Smooth muscle cell (in vitro differentiated cells): ENCODE data around the gene EMILIN3. TPM values are rescaled to one million over a fixed set of nuclear protein-coding genes. Genes with fewer than 3 reads are reported as not detected.

Source experiments
- DNase-seq: peaks from one replicate; lab custom pipeline; 2025; ENCODE audit not compliant: unreplicated experiment; lab: John Stamatoyannopoulos, UW
- H2AFZ ChIP-seq: fragments of 200-600 bp; sonication (generic); 2 replicates; pipeline ENCODE4 v1.6.0; 2016; ENCODE audit warnings: antibody characterized with exemption, low read depth, mild to moderate bottlenecking
- H3F3A ChIP-seq: fragments of 200-600 bp; sonication (generic); 2 replicates; pipeline ENCODE4 v1.6.0; 2017; ENCODE audit warnings: antibody characterized with exemption, low read depth
- H3K27ac ChIP-seq: fragments of 200-600 bp; sonication (generic); 2 replicates; pipeline ENCODE4 v1.5.1; 2016; ENCODE audit warnings: low read depth, mild to moderate bottlenecking
- H3K27me3 ChIP-seq: fragments of 200-600 bp; sonication (generic); 2 replicates; pipeline ENCODE4 v1.6.1; 2016; ENCODE audit warnings: low read depth, mild to moderate bottlenecking
- H3K36me3 ChIP-seq: fragments of 200-600 bp; sonication (generic); 2 replicates; pipeline ENCODE4 v1.5.1; 2016; ENCODE audit warnings: low read depth
- H3K4me1 ChIP-seq: fragments of 200-600 bp; sonication (generic); 2 replicates; pipeline ENCODE4 v1.5.1; 2016; ENCODE audit warnings: low read depth
- H3K4me2 ChIP-seq: fragments of 200-600 bp; sonication (generic); 2 replicates; pipeline ENCODE4 v1.6.0; 2016; ENCODE audit warnings: mild to moderate bottlenecking
- H3K4me3 ChIP-seq: fragments of 200-600 bp; sonication (generic); 2 replicates; pipeline ENCODE4 v1.5.1; 2016; ENCODE audit warnings: mild to moderate bottlenecking
- H3K79me2 ChIP-seq: fragments of 200-600 bp; sonication (generic); 2 replicates; pipeline ENCODE4 v1.6.0; 2016; ENCODE audit warnings: low read depth, mild to moderate bottlenecking
- H3K9ac ChIP-seq: fragments of 200-600 bp; sonication (generic); 2 replicates; pipeline ENCODE4 v1.6.0; 2016; ENCODE audit warnings: low read depth
- H3K9me3 ChIP-seq: fragments of 200-600 bp; sonication (generic); replicated peaks from 2 replicates; pipeline ENCODE4 v1.5.1; 2016; ENCODE audit warnings: low read depth
- H4K20me1 ChIP-seq: fragments of 200-600 bp; sonication (generic); 2 replicates; pipeline ENCODE4 v1.6.0; 2016; ENCODE audit warnings: low read depth
- WGBS: methylation state at CpG from one replicate; pipeline ENCODE4 v1.1.7; 2016; ENCODE audit warnings: low lambda C conversion rate; 5-methylcytosine and 5-hydroxymethylcytosine counted together
- polyA plus RNA-seq: library from polyadenylated mRNA; unstranded; fragments of >200 nt; fragmentation: Nextera tagmentation; extraction: Ambion mirVana; gene quantifications from 2 replicates; pipeline ENCODE4 v1.2.1, GENCODE V29; 2016
- total RNA-seq: library from RNA; depleted of rRNA; stranded (reverse); fragments of >200 nt; gene quantifications from 2 replicates; pipeline ENCODE4 v1.2.3, GENCODE V29; 2014
- TF ChIP-seq, protein P1 (sequence below): fragments of 200-600 bp; sonication (generic); IDR thresholded peaks from 2 replicates; pipeline ENCODE4 v1.5.1; 2017; ENCODE audit warnings: borderline replicate concordance, mild to moderate bottlenecking, antibody characterized with exemption; ENCODE audit not compliant: insufficient read depth, poor library complexity, severe bottlenecking

The EMILIN3 gene
- total and polyA plus RNA-seq, 2 experiments from 2014 or later: 0.18 to 0.36 TPM

GRCh38 chr20:41395667-41396664 lies 29.3 kb upstream of the EMILIN3 start:
- Histone ChIP-seq H3K4me3 (no peak overlapping the region), H3K9me3 (no peaks in the 10 kb centered on the region), H3K27me3 (no peaks in the 10 kb centered on the region), H3K4me1 (peaks cover 12% of the 10 kb centered on the region), H4K20me1 (no peaks in the 10 kb centered on the region), H3K9ac (no peak overlapping the region), H3F3A (no peaks in the 10 kb centered on the region), H3K79me2 (no peaks in the 10 kb centered on the region), H3K27ac (no peak overlapping the region), H2AFZ (no peak overlapping the region), H3K4me2 (no peak overlapping the region), H3K36me3 (no peaks in the 10 kb centered on the region)
- TF ChIP-seq, protein P1, sequence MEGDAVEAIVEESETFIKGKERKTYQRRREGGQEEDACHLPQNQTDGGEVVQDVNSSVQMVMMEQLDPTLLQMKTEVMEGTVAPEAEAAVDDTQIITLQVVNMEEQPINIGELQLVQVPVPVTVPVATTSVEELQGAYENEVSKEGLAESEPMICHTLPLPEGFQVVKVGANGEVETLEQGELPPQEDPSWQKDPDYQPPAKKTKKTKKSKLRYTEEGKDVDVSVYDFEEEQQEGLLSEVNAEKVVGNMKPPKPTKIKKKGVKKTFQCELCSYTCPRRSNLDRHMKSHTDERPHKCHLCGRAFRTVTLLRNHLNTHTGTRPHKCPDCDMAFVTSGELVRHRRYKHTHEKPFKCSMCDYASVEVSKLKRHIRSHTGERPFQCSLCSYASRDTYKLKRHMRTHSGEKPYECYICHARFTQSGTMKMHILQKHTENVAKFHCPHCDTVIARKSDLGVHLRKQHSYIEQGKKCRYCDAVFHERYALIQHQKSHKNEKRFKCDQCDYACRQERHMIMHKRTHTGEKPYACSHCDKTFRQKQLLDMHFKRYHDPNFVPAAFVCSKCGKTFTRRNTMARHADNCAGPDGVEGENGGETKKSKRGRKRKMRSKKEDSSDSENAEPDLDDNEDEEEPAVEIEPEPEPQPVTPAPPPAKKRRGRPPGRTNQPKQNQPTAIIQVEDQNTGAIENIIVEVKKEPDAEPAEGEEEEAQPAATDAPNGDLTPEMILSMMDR: no peak
- DNase-seq: no peak
- WGBS: 58% methylated on average over 16 of the region's 18 CpGs

GRCh38 chr20:41394931-41395666 lies 28.5 kb upstream of the EMILIN3 start:
- H3K9me3 ChIP-seq: no peaks in the 10 kb centered on the region
- WGBS: 95% methylated on average over 9 of the region's 9 CpGs
- H3K4me1 ChIP-seq: peaks cover 12% of the 10 kb centered on the region
- DNase-seq: no peak
- no peaks in the 10 kb centered on the region for H3K27me3 ChIP-seq
- H3K4me2 ChIP-seq: no peak overlapping the region
- TF ChIP-seq, protein P1: no peak
- H3K36me3 ChIP-seq: no peaks in the 10 kb centered on the region
- no peaks in the 10 kb centered on the region for H3K79me2 ChIP-seq
- H3K9ac ChIP-seq: no peak overlapping the region
- no peaks in the 10 kb centered on the region for H3F3A ChIP-seq
- H2AFZ ChIP-seq: no peak overlapping the region
- H3K4me3 ChIP-seq: no peak overlapping the region
- H4K20me1 ChIP-seq: no peaks in the 10 kb centered on the region
- no peak overlapping the region for H3K27ac ChIP-seq

DNA sequence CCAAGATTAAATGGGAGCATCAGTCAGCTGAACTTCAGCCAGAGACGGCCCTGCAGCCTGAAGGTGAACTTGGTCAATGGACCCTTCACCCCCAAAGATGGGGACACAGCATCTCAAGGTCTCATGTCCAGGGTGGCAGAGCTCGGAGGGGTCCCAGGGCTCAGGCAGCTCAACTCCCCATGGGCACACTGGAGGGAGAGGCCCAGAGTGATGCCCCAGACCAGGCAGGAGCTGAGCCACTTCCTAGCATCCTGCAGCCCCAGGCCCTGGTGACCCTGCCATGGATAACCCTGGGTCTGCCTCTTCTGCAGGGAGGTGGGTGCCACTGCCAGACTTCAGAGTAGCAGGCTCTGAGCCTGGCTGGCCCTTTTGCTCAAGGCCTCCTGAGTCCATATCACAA lies 27.5 kb upstream of the EMILIN3 start:
- no peak overlapping the region for H3K27ac ChIP-seq
- H3K4me1 ChIP-seq: peaks cover 12% of the 10 kb centered on the region
- H3F3A ChIP-seq: no peaks in the 10 kb centered on the region
- TF ChIP-seq, protein P1: no peak
- H3K4me3 ChIP-seq: no peak overlapping the region
- DNase-seq: no peak
- no peaks in the 10 kb centered on the region for H3K27me3 ChIP-seq
- no peak overlapping the region for H3K4me2 ChIP-seq
- no peak overlapping the region for H3K9ac ChIP-seq
- 96% methylated on average over 2 of the region's 2 CpGs for WGBS
- H2AFZ ChIP-seq: no peak overlapping the region
- H3K79me2 ChIP-seq: no peaks in the 10 kb centered on the region
- H4K20me1 ChIP-seq: no peaks in the 10 kb centered on the region
- H3K36me3 ChIP-seq: no peaks in the 10 kb centered on the region
- H3K9me3 ChIP-seq: no peaks in the 10 kb centered on the region
